GM18517 (cell line): ENCODE results near the gene MPPED2.
"Not testable (repeated sequence)": the region's sequence is repeated elsewhere in the genome, so short reads cannot be mapped to it uniquely, and the experiment has no call there.

Source experiments
- ATAC-seq: cut with Tn5 transposase; IDR thresholded peaks from one replicate; pipeline ENCODE4 v1.9.1; 2021; ENCODE audit warnings: mild to moderate bottlenecking, moderate library complexity; ENCODE audit not compliant: unreplicated experiment

Gene MPPED2

DNA sequence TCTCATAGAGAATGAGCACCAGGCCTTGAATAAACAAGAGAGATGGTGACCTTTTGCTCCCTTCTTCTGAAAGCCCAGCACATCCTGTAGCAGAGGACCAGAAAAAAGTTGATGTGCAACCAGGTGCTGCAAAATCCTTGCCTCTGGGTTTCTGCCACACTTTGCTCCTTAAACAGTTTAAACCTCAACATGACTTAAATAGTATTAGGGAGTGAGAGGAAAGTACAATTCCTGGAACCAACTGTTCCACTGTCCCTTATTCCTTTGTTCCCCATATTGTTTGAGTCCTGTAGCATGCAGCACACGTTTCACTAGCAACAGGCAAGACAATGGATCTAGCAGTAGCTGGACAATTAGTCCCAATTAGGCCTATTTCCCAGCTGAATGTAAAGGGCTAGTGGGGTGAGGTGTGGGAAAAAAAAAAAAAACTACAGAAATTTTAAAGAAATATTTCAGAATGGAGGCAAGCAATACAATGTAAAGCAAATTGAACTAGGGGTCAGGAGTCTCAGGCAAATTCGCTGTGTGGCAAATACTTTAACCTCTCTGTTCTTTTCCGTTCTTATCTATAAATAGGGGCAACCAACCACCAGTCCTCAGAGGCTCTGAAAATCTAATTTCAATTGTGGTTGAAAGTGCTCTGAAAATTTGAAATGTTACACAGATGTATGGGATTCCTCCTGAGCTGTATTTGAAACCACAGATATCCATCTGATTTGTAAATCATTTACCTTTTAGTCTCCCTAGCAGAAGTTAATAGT, 6.6 kb downstream of the MPPED2 start:
- ATAC-seq, result no peak

DNA sequence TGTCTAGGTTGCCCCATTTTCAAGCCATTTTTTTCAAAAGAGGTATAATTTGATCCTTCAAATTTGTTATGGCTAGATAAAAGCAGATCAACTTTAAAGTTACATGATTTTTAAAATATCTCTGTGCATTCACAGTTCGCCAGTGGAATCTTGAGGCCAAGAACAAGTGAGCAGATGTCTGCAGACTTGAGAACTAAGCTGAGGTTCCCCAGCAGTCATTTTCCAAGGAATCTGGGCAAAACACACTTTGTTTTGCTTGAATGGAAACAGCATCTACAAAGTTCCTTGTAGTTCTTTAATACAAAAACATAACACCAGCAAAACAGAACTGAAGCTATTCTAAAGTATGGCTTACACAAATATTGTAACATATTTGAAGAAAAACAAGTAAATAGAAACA, 7.7 kb downstream of the MPPED2 start:
- no peak for ATAC-seq

DNA sequence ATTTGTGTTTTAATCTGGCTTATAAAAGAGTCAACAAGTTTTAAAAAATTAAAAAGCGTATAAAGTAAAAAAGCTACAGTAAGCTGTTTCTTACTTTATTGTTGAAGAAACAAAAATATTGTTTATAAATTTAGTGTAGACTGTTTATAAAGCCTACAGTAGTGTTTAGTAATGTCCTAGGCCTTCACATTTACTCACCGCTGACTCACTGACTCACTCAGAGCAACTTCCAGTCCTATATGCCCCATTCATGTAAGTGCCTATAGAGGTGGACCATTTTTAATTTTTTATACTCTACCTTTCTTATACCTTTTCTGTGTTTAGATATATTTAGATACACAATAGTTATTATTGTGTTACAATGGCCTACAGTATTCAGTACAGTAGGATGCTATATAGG, 12.2 kb downstream of the MPPED2 start:
- ATAC-seq, result no peak

DNA sequence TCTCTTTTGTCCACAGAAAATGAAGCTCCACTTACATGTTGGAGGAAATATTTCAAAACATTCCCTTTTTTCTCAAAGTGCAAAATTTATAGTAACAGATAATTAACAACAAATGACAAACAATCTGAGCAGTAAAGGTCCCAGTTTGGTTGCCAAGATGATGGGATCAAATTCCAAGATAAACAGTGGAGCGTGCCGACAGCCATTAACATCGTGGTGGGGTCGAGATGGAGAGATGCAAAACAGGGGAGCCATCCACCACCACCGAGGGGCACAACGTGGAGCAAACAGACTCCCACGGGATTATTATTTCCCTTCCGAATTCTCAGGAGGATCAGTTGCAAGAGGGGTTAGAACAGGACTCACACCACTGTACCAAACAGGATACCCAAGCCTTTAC, 17.2 kb downstream of the MPPED2 start:
- ATAC-seq, result no peak

DNA sequence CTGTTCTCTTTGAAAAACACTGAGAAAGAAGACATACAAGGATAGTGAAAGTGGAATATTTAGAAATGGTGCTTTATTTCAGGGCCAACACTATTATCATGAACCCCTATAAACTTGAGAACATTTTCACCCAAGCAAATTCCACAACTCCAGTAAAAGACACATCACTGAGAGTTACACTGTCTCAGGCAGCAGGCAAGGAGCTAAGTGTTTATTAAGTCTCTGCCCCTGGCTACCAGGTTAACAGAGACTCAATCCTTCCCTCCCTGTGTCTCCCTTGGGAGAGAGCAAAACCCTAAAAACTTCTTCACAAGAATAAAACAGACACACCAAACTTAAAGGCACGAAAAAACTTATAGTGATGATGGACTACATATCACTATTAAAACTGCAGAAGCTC, 18.5 kb downstream of the MPPED2 start:
- ATAC-seq, result no peak

DNA sequence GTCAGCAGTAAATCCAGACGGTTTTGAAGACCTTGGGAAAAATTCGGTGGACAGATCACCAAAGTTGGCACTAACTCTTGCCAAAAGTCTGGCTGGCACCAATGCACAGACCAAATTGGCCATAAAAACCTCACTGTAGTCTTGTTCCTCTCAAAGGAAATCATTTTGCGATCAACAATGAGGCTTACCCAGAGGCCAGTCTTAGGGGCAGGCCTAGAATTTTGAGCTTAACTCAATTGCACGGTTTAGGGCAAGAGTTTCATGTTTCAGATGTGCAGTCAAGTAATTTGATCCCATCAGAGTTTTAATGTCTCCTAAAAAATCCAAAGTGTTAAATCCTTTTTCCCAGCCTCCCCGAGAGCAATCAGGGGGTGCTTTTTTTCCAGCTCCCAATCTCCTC, 19.0 kb downstream of the MPPED2 start:
- no peak for ATAC-seq

DNA sequence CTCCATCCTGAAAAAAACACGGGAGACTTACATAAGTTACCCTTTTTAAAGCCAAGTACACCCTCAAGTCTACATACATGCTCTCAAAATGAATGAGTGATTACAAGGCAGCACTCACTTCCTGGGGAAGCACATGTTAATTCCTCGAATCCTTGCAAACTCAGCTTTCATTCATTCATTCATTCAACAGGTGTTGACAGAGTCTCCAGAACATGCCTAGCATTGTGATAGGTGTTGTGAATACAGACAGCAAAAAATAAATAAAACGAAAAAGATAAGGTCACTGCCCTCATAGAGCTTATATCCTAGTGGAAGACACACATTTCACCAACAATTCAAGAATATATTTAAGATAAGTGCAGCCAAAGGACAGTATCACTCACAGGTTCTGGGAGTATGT, 19.7 kb downstream of the MPPED2 start:
- ATAC-seq, result no peak

DNA sequence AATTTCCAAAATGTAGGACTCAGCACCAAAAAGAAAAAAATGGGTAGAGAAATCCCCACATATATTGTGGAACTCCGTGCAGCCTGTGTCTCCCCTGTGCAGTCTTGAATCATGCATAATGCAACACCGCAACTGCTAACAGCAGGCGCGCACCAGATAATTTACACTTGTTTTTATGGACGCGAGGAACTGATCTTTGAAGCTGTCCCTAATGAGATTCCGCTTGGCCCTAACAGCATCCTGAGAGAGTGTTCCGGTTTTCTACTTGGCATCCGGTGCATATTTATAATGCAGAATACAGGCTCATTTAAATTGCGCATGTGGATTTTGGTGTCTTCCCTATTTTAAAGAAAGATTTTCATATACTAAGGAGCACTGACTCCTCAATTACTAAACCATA, 21.1 kb downstream of the MPPED2 start:
- ATAC-seq, result no peak

DNA sequence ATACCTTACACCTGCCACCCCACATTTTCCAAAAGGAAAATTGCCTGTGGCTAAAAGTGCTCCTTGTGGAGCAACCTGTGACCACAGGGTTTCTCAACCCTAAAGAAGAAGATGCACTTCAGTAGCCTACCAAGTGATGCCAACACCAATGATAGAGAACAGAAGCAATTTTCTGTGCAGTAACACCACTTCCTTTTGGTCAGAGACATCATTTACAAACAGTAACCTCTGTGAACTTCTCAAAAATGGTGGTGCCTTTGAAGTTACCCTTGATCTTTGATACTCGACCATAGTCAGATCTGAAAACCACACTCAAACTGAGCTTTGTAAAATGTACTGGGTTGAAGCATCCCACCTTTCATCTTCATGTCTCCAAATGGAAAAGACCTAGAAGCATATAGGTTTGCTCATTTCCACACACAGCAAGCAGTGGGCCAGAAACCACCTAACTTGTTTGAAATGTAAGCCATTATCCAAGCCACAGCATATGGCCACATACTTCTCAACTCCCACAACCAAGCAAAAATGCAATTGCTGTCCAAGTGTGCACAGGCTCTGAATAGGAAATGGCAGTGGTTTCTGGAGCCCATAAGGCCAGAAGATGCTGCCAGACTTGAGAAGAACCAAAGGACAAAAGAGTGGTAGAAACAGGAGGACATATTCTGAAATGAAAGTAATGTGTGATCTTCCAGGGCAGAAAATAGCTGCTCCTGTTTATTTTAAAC, 24.3 kb downstream of the MPPED2 start:
- no peak for ATAC-seq

DNA sequence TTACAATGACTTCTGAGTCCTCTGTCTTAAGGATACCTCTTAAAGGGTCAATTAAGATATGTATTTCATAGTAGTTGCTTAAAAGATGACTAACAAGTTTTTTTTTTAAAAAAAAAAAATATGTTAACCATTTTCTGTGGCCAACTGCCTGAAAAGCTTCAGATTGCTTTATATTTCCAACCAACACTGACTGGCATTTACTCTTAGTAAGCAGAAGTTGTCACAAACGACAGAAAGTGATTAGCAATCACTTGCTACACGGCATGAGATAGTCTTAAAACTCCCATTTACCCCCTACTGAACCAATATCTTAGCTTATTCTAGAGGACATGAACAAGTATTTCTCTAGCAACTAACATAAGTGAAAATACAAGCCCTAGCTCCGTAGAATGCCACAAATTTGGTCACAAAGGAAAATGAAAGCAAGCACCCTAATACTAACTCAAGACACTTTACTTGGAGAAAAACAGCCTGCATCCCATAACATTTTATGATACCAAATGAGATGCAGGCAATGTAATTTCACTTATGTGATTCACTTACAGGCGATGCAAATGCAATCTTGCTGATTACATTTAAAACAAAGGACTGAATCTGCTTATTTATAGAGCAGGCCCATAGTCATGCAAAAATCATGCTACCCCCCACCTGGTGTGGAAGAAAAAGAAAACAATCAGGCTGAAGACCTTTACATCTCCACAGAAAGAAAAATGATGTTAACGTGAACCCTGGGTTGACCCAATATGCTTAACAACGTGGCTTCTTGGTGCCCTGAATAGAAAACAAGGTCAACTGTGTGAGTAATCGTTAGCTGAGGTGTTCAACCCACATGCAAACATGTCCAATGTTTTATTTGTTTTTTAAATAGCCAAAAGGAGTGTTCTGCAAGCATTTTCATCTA, 25.7 kb downstream of the MPPED2 start:
- no peak for ATAC-seq

DNA sequence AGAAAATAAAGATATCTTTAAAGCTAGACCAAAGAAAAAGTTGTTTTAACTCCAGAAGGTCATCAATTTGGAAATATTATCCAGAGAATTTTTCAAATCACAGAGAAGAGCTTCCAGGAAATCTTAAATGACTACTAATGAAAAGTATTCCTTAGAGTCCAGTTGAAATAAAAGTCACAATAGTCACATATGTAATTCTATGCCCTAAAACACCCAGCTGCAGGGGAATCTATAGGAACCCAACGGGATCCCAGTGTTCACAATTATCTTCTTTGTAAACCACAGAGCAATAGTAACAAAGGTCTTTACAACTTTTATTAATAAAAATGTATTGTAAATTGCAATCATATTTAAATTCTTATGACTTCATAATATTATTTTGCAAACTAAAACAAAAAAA, 27.1 kb downstream of the MPPED2 start:
- ATAC-seq, result no peak

DNA sequence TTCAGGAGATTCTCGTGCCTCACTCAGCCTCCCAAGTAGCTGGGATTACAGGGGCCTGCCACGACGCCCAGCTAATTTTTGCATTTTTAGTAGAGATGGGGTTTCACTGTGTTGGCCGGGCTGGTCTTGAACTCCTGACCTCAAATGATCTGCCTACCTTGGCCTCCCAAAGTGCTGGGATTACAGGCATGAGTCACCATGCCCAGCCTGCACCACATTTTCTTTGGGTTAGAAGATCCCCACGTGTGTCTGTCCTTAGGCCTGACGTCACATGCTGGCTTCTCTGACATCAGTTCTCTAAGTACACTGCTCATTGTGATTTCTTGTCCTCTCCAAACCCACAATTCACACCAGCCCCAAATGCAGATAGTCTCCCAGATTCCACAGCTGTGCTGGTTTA, 31.6 kb downstream of the MPPED2 start:
- ATAC-seq, result not testable (repeated sequence)

DNA sequence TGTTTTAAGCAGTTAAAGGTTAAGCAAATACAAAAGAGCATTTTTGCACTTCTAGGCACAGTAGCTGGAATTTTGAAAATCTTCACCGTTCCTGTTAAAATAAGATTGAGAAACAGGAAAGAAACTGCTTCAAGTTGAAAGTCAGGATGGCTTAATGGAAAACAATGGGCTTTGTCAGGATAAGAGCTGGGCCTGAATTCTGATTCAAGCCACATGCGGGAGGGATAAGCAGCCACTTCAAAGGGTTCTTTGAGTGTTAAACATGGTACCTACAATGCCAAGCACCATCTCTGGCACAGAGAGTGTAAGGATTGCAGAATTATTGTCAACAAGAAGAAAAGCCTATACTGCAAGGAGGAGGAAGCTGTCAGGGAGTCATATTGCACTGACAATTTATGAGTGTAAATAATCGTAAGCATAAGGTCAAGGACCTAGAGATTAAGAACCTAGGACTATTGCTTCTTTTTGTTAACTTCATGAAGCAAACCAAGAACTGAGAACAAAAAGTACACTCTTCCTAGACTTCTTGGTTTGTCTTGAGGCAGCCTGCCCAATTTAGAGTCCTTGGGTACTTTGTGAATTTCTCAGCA, 32.5 kb downstream of the MPPED2 start:
- ATAC-seq, result no peak

DNA sequence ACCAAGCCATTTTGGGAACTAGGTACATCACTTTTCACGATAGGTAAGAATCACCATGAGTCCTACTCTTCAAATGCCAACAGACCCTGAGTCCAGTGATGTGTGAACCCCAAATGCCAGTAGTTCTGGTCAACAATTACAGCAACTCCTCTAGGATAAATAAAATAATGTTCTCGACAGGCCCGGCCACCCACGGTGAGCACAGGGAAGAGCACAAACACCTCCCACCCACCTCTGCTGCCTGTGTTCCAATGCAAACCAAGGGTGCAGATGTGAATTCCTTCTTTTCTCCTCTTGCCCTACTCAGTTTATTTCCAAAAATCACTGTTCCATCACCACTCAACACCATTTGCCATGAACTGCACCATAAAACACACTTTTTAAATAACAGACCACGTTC, 33.3 kb downstream of the MPPED2 start:
- ATAC-seq, result no peak

DNA sequence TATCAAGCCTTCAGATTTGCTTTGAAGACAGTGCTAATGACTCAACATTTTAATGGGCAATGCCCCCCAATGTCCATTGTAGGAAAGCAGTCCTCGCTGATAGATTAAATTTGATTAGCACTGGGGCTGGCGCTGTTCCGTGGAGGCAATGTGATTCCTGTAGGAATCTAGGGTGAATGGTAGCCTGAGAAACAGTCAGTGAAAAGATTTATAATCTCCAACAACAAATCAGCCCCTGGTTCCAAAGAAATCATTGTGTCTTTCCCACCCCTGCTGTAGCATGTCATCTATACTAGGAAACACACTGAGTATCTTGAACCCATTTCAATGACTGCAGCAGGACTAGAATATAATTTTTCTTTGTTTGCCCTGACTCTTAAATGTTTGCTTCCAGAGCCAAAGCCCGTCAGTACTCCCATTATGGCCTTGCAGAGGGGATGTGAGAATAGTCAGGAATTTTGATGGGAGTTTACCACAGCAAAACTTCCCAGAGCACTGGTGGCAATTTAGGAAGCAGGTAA, 36.1 kb downstream of the MPPED2 start:
- ATAC-seq, result no peak

DNA sequence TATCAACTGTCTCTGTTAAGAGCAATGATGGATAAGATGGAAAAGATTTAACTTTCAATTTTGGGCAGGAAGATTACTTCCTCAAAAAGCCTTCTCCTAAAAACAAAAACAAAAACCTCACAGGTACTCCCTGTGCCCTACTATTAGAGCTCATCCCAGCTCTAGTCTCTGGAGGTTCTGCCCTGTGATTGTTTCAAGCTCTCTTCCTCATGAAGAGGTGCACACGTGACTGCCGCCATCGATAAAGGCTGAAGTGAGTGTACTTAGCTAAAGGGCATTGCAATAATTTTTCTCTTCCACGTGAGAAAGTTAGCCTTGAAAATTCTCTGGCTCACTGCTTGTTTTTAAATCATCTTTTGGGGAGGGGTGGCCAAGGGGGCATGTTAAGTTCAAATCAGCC, 36.6 kb downstream of the MPPED2 start:
- no peak for ATAC-seq

DNA sequence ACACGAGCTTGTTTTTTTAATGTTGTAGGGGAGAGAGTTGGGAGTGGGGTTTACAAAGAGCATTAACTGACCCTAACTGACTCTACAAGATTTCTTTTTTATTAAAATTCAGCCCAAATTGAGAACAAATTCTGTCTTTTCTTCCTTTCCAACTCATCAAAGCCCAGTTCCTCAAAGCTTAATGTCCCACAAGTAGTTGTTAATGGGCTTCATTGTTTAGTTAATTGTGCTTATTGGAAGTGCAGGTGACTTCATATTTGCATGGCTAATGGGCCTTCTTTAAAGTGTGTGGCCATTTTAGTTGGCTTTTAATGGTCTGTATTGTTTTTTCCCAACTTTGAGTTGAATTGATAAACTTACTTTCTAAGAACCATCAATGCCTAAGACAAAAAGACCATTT, 39.8 kb downstream of the MPPED2 start:
- ATAC-seq, result no peak

DNA sequence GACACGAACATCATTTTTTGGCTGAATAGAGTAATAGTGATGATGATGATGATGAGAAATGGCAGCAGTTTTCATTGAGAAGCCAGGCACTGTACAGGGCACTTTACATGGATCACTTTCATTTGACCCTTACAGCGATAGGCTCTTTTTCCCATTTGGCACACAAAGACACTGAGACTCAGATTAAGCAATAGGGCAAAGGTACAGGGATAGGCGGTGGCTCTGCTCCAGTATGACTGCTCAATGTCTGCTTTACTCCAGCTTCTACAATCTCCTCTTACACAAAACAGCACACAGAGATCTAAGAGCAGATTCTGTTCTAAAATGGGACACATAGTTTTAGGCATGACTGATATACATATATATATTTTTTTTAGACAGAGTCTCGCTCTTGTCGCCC, 40.6 kb downstream of the MPPED2 start:
- no peak for ATAC-seq

DNA sequence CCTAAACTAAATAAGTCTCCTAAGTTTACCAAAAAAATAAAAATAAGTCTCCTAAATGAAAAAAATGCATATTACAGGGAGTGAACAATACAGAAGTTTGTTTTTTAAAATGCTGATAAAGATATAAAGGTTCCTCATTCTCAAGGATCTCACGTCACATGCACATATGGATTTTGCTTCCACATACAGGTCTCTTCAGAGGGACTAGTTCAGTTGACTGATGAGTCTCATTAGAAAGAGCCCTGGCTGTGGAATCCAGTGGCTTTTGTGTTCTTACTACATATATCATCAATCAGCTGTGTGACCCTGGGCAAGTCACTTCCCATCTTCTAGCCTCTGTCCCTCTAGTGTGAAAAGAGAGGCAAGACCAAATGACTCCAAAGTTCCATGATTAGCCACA, 43.1 kb downstream of the MPPED2 start:
- ATAC-seq, result no peak

DNA sequence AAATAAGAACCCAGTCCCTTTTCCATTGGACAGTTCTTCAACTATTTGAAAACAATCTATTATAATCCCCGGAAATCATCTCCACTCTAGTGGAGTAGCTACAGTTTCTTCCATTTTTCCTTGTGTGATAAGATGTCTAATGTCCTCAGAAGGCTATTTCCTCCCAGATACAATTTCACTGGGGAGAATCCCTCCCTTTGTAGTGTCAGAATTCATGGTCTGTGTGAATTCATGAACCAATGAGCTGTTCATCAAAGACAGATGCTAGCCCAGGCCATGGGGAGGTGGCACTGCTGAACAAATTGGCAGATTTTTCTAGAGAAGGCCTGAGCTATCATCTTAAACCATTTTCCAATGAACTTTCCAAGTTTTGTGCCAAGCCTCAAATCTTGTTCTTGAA, 45.4 kb downstream of the MPPED2 start:
- ATAC-seq, result no peak

DNA sequence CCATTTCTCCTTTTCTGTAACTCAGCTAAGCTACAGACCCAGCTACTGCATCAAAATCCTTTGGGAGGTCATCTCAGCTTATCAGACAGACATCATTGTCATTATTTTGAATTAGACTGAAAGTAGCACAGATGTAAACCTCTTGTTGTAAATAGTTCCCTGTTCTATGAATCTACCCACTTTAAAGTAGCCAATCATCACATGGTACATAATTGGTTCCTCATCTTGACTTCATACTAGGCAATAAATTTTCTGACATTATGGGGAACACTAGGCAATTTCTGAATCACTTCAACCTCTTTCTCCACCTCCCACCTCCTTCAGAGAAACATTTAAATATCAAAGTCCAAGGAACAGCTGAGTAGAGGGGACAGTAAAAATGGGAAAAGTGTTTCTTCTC, 47.9 kb downstream of the MPPED2 start:
- no peak for ATAC-seq
